ENCODE measurements around the gene SPECC1L.

Gene SPECC1L

GRCh38 chr22:24418786-24419474 lies 148.3 kb downstream of the SPECC1L start:
- no peak for TF ChIP-seq CTCF (IDR thresholded peaks at IDR 0.05)

GRCh38 chr22:24419475-24419850 lies 148.8 kb downstream of the SPECC1L start:
- no peak for TF ChIP-seq CTCF (IDR thresholded peaks at IDR 0.05)

- TF ChIP-seq CTCF (IDR thresholded peaks at IDR 0.05): no peak
These were observed 149.7 kb downstream of the SPECC1L start for GRCh38 chr22:24420072-24420976.

- TF ChIP-seq CTCF (IDR thresholded peaks at IDR 0.05): no peak
These were observed 150.3 kb downstream of the SPECC1L start for GRCh38 chr22:24420977-24421343.

GRCh38 chr22:24421428-24421931 lies 150.8 kb downstream of the SPECC1L start:
- no peak for TF ChIP-seq CTCF (IDR thresholded peaks at IDR 0.05)

- TF ChIP-seq CTCF (IDR thresholded peaks at IDR 0.05): no peak
These were observed 151.6 kb downstream of the SPECC1L start for GRCh38 chr22:24422102-24422665.

GRCh38 chr22:24423519-24424000 lies 152.9 kb downstream of the SPECC1L start:
- peak; percentile 96 for TF ChIP-seq CTCF (IDR thresholded peaks at IDR 0.05)

Data from LNCAP (cell line).